HG03060 (cell line): Measurements from ENCODE around the gene GSTA5.
"Not testable (repeated sequence)": the region's sequence is repeated elsewhere in the genome, so short reads cannot be mapped to it uniquely, and the experiment has no call there.

Experiments
- ATAC-seq: cut with Tn5 transposase; IDR thresholded peaks from one replicate; pipeline ENCODE4 v1.9.1; 2021; ENCODE audit warnings: low read depth, moderate number of reproducible peaks; ENCODE audit not compliant: unreplicated experiment

The GSTA5 gene

DNA sequence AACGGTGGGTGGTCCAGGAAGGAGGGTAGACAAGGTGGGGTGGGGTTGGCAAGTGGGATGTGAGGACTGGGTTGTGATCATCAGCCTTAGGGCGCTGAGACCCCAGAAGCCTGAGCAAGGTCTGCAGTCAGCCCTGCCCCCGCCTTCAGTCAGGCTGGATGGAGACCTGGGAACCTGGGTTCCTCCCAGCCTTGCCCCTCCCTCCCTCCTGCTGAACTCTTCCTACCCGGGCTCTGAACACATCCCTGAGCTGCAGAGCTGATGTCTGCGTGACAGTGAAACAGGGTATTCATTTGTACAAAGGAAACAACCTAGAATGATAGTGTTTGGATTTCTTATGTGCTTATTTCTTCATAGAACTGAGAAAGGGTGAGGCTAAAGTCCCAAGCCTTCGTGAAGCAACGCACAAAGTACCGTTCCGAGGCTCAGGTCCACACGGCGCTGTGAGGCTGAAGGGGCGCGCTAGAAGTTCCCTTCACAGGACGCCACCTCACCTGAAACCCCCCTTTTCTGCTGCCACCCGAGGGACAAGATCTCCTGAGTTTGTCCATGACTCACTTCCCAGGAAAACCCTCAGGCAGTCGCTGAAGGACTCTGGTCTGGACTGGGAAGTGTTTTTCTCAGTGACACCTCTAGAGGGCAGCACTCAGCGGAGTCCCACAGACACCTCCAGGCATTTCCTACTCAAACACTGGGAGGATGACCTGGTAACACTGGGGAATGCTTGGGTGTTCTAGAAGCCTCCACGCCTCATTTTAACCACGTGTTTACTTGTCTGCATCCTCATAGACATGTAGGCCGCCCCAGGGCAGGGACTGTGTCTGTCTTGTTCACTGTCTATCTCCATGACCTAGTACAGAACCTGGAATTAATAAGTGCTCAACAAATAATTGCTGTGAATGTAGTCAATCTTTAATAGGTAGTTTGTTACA is 1.2 kb downstream of the GSTA5 start:
- no peak for ATAC-seq

- ATAC-seq: no peak
Measured at GRCh38 chr6:52834481-52834880, 6.1 kb downstream of the GSTA5 start.

DNA sequence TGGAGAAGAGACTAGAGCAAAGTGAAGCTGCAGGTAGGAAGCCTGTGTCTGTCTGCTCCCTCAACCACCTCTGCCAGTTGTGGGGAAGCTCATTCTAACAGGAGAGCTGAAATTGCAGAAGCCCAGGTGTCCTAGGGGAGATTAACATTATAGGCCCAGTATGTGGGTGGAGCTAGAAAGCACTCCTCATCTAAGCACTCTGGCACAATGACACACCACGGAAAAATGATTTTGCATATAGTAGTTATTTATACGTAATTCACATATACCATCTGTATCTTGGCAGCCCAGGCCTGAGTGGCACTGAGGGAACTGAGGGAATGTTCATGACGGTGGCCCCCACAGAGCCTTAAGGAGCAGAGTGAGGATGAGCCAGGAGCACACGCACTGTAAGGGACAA is 9.7 kb downstream of the GSTA5 start:
- ATAC-seq: not testable (repeated sequence)

DNA sequence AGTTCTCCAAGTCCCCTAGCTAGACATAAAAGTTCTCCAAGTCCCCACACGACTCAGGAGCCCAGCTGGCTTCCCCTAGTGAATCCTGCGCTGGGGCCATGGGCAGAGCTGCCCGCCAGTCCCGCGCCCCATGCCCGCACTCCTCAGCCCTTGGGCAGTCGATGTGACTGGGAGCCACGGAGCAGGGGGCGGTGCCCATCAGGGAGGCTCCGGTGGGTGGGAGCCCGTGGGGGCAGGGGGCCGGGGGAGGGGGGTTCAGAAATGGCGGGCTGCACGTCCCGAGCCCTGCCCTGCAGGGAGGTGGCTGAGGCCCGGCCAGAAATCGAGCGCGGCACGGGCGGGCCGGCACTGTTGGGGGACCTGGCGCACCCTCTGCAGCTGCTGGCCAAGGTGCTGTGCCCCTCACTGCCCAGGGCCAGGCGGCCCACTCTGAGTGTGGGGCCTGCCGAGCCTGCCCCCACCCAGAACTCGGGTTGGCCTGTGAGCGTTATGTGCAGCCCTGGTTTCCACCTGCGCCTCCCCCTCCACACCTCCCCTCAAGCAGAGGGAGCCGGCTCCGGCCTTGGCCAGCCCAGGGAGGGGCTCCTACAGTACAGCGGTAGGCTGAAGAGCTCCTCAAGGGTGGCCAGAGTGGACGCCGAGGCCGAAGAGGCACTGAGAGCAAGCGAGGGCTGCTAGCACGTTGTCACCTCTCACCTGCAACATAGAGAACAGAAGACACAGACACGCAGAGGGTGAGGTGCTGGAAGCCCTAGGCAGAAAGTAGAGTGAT is 11.4 kb downstream of the GSTA5 start:
- no peak for ATAC-seq

GRCh38 chr6:52828621-52829020 is 12.0 kb downstream of the GSTA5 start:
- not testable (repeated sequence) for ATAC-seq

DNA sequence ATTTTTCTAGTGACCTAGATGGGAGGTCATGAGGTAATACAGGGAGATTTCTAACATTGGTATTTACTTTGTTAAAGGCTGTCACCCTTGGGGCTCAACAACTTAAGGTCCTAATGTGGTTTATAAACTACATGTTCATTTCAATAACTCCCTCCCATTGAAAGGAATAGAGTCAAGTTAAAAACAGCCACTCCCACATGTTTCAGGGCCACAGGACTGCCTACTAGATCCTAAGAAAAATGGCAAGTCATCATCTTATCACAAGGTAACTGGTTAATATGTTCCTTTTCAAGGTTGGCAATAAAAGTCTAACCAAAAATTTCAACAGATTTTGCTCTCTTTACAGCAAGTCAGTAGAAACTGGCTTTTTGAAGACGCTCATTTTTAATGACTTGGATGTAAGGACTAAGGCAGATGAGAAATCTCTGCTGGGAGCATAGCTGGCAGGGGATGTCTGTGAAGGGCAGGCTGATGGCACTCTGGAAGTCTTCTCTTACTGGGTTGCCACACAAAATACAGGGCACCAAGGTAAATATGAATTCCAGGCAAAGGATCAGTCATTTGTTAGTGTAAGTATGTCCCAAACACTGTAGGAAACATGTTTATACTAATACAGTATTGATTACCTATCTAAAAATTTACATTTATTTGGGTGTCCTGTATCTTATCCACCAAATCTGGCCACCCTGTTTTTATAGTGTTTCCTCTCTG is 13.4 kb downstream of the GSTA5 start:
- not testable (repeated sequence) for ATAC-seq

GRCh38 chr6:52826513-52826912 is 14.1 kb downstream of the GSTA5 start:
- ATAC-seq: no peak

- not testable (repeated sequence) for ATAC-seq
Measured at GRCh38 chr6:52825900-52826459, 14.6 kb downstream of the GSTA5 start.

GRCh38 chr6:52825270-52825793 is 15.3 kb downstream of the GSTA5 start:
- not testable (repeated sequence) for ATAC-seq

DNA sequence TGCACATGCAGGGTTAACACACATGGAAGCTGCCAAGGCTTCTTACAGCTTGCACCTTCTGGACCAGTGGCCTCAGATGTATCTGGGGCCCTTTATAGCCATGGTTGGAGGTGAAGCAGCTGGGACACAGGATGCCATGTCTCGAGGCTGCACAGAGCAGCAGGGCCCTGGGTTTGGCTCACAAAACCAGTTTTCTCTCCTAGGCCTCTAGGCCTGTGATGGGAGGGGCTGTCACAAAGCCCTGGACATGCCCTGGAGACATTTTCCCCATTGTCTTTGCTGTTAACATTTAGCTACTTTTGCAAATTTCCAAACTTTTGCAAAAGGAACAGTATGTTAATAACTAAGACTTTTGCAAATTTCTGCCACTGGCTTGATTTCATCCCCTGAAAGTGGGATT is 18.8 kb downstream of the GSTA5 start:
- no peak for ATAC-seq

DNA sequence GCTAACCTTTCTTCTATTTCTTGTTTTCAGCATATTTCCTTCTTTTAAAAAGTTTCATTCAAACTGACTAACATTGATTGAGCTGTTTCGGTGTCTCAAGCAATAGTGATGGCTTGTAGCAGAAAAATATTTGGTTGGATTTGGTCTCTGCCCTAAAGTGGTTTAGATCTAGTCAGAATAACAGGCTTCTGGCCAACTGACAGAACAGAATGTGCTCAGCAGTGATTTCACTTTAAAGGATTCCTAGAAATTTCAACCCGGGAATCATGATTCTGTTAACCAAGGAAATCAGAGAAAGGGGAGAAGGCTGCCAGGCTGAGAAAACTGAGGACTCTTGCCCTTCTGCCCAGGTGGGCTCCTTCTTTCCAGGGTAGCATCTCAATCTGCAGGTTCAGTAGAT is 20.4 kb downstream of the GSTA5 start:
- no peak for ATAC-seq

DNA sequence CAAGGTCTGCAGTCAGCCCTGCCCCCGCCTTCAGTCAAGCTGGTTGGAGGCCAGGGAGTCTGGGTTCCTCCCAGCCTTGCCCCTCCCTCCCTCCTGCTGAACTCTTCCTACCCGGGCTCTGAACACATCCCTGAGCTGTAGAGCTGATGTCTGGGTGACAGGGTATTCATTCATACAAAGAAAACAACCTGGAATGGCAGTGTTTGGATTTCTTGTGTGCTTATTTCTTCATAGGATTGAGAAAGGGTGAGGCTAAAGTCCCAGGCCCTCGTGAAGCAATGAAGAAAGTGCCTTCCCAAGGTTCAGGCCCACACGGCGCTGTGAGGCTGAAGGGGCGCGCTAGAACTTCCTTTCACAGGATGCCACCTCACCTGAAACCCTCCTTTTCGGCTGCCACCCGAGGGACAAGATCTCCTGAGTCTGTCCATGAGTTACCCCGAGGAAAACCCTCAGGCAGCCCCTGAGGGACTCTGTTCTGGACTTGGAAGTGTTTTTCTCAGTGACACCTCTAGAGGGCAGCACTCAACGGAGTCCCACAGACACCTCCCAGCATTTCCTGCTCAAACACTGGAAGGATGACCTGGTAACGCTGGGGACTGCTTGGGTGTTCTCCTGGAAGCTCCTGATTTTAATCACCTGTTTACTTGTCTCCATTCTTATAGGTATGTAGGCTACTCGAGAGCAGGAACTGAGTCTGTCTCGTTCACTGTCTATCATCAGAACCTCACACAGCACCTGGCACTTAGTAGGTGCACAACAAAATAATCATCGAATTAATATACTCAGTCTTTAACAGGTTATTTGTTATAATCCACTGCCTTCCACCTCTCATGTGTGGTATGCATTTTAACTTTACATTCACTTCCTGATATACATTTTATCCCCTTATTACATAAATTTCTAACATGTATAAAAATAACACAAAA is 25.2 kb downstream of the GSTA5 start:
- ATAC-seq: no peak

DNA sequence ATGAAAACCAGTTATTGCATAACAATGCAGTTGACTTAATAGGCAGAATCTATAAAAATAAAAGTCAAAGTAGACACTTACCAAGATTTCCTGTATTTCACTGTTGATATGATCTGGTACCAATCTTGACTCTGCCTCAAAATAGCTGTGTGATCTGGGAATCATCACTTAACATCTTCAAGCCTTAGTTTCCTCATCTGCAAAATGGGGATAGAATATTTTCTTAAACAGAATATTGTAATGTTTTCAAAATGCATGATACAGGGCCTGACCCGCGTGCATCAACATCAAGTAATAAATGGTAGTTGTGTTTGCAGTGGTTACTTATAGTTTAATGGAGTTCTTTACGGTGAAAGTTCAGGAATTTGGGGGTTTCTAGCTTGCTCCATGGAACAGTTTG is 26.1 kb downstream of the GSTA5 start:
- ATAC-seq: not testable (repeated sequence)

- not testable (repeated sequence) for ATAC-seq
Measured at GRCh38 chr6:52809777-52810176, 30.8 kb downstream of the GSTA5 start.

DNA sequence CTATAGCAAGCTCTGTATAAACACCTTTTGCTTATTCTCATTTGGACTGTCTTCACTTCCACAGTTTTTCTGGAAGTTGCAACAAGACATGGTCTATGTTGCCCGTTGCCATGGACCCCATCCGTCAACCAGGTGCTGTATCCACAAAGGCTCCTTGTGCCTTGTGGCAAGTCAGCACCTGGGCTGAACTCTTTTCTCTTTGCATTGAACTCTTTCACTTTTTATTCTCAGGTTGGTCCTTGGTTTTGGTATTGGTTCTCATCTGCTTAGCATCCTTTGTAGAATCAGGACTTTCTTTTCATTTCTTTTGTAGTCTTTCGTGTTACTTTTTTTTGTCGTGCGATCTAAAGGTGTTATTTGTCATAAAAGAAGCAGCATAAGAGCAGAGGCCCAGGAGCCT is 32.0 kb downstream of the GSTA5 start:
- no peak for ATAC-seq

DNA sequence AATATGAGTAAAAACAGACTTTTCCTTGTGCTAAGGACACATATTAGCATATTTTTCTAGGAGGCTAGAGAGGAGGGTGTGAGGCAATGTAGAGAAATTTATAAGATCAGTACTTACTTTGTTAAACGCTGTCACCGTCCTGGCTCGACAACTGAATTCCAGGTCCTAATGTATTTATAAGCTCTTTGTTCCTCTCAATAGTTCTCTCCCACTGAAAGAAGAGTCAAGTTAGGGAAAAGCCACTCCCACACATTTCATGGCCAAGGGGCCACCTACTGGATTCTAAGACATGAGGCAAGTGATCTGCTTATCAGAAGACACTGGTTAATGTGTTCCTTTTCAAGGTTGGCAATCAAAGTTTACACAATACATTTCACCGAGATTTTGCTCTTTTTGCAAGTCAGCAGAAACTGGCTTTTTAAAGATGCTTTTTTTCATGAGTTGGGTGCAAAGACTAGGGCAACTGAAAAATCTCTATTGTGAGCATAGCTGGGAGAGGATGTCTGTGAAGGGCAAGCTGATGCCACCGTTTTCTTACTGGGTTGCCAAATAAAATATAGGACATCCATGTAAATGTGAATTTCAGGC is 36.9 kb downstream of the GSTA5 start, which contains the start of gene GSTA1:
Gene GSTA1 (minus strand): TSS at position 149 of the 588 bp plus-strand sequence. CDS start 4,549 bp downstream, outside the sequence.
- not testable (repeated sequence) for ATAC-seq

GRCh38 chr6:52802806-52803205 is 37.8 kb downstream of the GSTA5 start:
- no peak for ATAC-seq

DNA sequence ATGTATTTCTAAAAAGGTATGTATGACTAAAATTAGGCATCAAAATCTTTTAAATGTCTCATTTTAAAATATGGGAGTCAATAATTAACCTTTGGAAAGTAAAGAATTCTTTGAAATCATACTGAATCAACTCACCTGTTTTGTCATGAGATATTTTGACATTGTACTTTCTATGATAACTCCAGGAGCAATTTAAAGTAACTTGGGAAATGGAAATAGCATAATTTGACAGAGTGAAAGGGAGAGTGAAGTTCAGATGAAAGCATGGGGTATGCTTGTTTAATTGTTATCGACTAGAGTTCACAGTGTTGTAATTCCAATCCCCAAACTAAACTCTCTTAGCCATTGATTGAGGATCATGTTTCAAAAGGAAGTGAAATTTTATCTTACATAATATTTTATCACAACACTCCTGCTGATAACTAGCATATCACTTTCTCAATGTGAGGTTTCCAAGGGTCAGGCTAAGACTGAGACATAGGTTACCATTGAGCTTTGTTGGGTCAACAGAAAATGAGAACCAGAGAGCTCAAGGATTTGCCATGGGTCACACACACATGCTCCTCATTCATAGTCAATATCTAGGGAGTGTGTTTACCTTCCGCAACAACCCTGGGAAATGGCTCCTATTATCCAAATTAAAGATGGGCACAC is 39.3 kb downstream of the GSTA5 start:
- no peak for ATAC-seq
